Measurements from ENCODE around the gene PGM5. TPM values are rescaled to one million over a fixed set of nuclear protein-coding genes. Genes with fewer than 3 reads are reported as not detected.
"Not testable (repeated sequence)": the region's sequence is repeated elsewhere in the genome, so short reads cannot be mapped to it uniquely, and the experiment has no call there.

The PGM5 gene
- total RNA-seq (2012; rRNA removed) (12.8 and 14.7 TPM in 2 replicates), polyA plus RNA-seq (2012; rRNA removed) (7.4 and 8.3 TPM in 2 replicates), Bru-seq, nascent RNA (percentile 49 among the genes with signal in this experiment), BruChase-seq, experiment 1, labeled RNA remaining after a 6-hour chase (percentile 36 among the genes with signal in this experiment), BruChase-seq, experiment 2, labeled RNA remaining after a 2-hour chase (percentile 38 among the genes with signal in this experiment)
- polyA plus RNA-seq (2012; cell fraction: cytosol; rRNA removed), result 6.7 and 7.3 TPM in 2 replicates
- polyA plus RNA-seq (2012; cell fraction: nucleus; rRNA removed; ENCODE audit: low replicate concordance), result 2.3 and 5.2 TPM in 2 replicates
- long read RNA-seq, partial matches to known transcripts, result 0 of 2 reads
- long read RNA-seq, other reads (novel, unspliced or antisense), result 2 of 2 reads

DNA sequence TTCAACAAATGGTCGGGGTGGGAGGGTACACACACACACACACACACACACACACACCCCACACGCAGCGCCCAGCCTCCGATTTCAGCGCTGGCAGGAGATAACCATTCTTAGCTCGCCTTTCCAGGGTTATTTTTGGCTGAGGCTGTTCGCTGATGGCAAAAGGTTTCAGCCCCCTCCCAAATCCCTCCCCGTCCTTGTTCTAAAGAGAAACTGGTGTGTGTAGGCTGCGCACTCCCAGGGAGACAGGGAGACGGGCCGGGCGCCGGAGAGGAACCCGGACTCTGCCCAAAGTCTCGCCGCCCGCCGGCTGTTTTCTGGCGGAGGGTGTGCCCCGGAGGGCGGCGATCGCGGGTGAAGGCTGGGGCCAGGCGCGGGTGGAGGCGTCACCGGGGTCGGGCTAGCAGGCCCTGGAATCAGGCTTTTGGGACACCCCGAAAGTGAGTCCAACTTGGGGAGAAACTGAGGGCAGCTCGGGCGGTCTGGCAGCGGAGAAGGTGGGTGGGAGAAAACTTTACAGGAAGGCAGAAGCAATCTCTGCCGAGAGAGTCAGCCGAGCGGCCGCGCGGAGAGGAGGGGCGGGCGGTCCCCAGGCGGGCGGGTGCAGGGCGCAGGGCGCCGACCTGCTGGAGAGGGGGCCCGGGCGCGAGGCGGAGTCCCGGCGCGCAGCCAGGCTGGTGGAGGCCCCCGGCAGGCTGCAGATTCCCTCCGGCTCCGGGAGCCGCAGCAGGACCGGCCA, at the start of gene PGM5:
TSS of gene PGM5 (plus strand) at position 232 of the 739 bp plus-strand sequence. CDS start 517 bp downstream, outside the sequence.
- H4K8ac ChIP-seq (ENCODE audit: low read depth in 2 of 2, low read length in 2 of 2); H3K9me1 ChIP-seq (ENCODE audit: insufficient read depth, low read length); POLR2A ChIA-PET (ENCODE audit: unreplicated experiment); H4K91ac ChIP-seq (ENCODE audit: insufficient read depth, low read depth, low read length); H3K36me3 ChIP-seq (ENCODE audit: control insufficient read depth, insufficient read depth, low read length); H2AK9ac ChIP-seq (replicated peaks; ENCODE audit: low read depth, low read length, poor library complexity); H3K23ac ChIP-seq (ENCODE audit: low read depth, low read length); dilution Hi-C loops (cut with HindIII; ENCODE audit: low sequenced_read_pairs, unreplicated experiment); H3K27me3 ChIP-seq (ENCODE audit: control insufficient read depth, insufficient read depth, low read length); H3K4ac ChIP-seq (ENCODE audit: low read depth, low read length); H2AK5ac ChIP-seq (ENCODE audit: low read depth, low read length); H3K14ac ChIP-seq (replicated peaks; ENCODE audit: low read depth, low read length); H3K79me1 ChIP-seq (ENCODE audit: low read depth in 1 of 2, low read length in 2 of 2); H2AFZ ChIP-seq (replicated peaks; ENCODE audit: low read length, poor library complexity); H2BK20ac ChIP-seq (ENCODE audit: low read depth, low read length); H2BK15ac ChIP-seq (ENCODE audit: low read depth, low read length); H4K5ac ChIP-seq (ENCODE audit: low read depth, low read length); H3K56ac ChIP-seq (ENCODE audit: extremely low read depth, insufficient read depth, low read length); H4K20me1 ChIP-seq (ENCODE audit: insufficient read depth, low read length); H3K9me3 ChIP-seq (ENCODE audit: control insufficient read depth, insufficient read depth, low read length); DNase-seq; H2BK120ac ChIP-seq (ENCODE audit: low read depth, low read length); BruUV-seq (replicated peaks); CTCF ChIA-PET; in situ Hi-C loops (cut with MboI; ENCODE audit: low sequenced_read_pairs); H3K4me1 ChIP-seq (ENCODE audit: control insufficient read depth, insufficient read depth, low read length): not testable (repeated sequence)
- H3K18ac ChIP-seq (ENCODE audit: low read depth, low read length), result peak within 1 kb of the TSS; percentile 64; the same call in 1 of the 2 replicates
- peak; percentile 79 for ATAC-seq (ENCODE audit: low read depth)
- intact Hi-C loops (cut with micrococcal nuclease), result loop anchor here (5.0 kb wide), 1 partner anchor 151 kb away; no protein-coding TSS in a partner anchor
- H2BK5ac ChIP-seq (ENCODE audit: low read depth, low read length, poor library complexity, severe bottlenecking), result peak within 1 kb of the TSS; percentile 45
- peak within 1 kb of the TSS; percentile 73 for H3K4me2 ChIP-seq (ENCODE audit: low read depth, low read length)
- peak within 1 kb of the TSS; percentile 66; the same call in 1 of the 2 replicates for H3K9ac ChIP-seq (ENCODE audit: low read depth, low read length)
- 6% methylated on average over 10 of the region's 58 CpGs; no CpG with 5 or more reads in 1 of the 2 experiments for WGBS, 2 experiments (ENCODE audit: extremely low coverage in 2 of 2, insufficient read length in 1 of 2)
- H3K27ac ChIP-seq (ENCODE audit: insufficient read depth, low read length), result peak within 1 kb of the TSS; percentile 46; the same call in 1 of the 2 replicates
- peak within 1 kb of the TSS; percentile 88 for H3K4me3 ChIP-seq (ENCODE audit: insufficient read depth, low read depth, low read length)

DNA sequence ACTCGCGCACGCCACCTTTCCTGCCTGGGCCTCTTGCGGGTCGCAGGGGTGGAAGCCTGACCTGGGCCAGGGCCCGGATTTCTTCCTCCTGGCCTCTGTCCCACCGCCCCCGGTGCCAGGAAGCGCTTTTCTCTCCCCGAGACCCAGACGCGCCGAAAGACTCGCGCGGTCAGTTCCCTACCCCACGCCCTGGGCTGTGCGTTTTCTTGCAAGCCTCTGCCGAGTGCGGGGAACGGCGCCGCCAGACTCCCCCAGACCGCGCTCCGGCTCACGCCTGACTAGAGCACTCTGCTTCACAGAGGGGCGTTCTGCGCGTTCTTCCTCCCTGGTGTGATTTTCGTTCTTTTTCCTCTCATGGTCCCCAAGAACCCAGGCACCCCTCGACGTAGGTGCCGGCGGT, 49.3 kb upstream of the PGM5 start:
- in situ Hi-C loops (cut with MboI; ENCODE audit: low sequenced_read_pairs); dilution Hi-C loops (cut with HindIII; ENCODE audit: low sequenced_read_pairs, unreplicated experiment): not testable (repeated sequence)
- WGBS, 2 experiments (ENCODE audit: extremely low coverage in 2 of 2, insufficient read length in 1 of 2), result no CpG with 5 or more reads among the region's 35 CpGs

More for the DNA sequence above, 49.3 kb upstream of the PGM5 start:
- H2AK9ac ChIP-seq (replicated peaks; ENCODE audit: low read depth, low read length, poor library complexity); H2AK5ac ChIP-seq (ENCODE audit: low read depth, low read length); H3K27ac ChIP-seq (ENCODE audit: insufficient read depth, low read length); H3K4me2 ChIP-seq (ENCODE audit: low read depth, low read length); BruUV-seq (replicated peaks); POLR2A ChIA-PET (ENCODE audit: unreplicated experiment); H2AFZ ChIP-seq (replicated peaks; ENCODE audit: low read length, poor library complexity); H3K4ac ChIP-seq (ENCODE audit: low read depth, low read length); H3K79me1 ChIP-seq (ENCODE audit: low read depth in 1 of 2, low read length in 2 of 2); H3K23ac ChIP-seq (ENCODE audit: low read depth, low read length); H2BK120ac ChIP-seq (ENCODE audit: low read depth, low read length); H3K56ac ChIP-seq (ENCODE audit: extremely low read depth, insufficient read depth, low read length); H2BK20ac ChIP-seq (ENCODE audit: low read depth, low read length); H4K5ac ChIP-seq (ENCODE audit: low read depth, low read length); H4K20me1 ChIP-seq (ENCODE audit: insufficient read depth, low read length); H3K18ac ChIP-seq (ENCODE audit: low read depth, low read length); H3K14ac ChIP-seq (replicated peaks; ENCODE audit: low read depth, low read length); H3K9ac ChIP-seq (ENCODE audit: low read depth, low read length); H4K91ac ChIP-seq (ENCODE audit: insufficient read depth, low read depth, low read length); H3K4me3 ChIP-seq (ENCODE audit: insufficient read depth, low read depth, low read length); DNase-seq; CTCF ChIA-PET; H3K36me3 ChIP-seq (ENCODE audit: control insufficient read depth, insufficient read depth, low read length); H4K8ac ChIP-seq (ENCODE audit: low read depth in 2 of 2, low read length in 2 of 2); intact Hi-C loops (cut with micrococcal nuclease); H3K9me3 ChIP-seq (ENCODE audit: control insufficient read depth, insufficient read depth, low read length); H2BK5ac ChIP-seq (ENCODE audit: low read depth, low read length, poor library complexity, severe bottlenecking); H3K4me1 ChIP-seq (ENCODE audit: control insufficient read depth, insufficient read depth, low read length); H2BK15ac ChIP-seq (ENCODE audit: low read depth, low read length); H3K9me1 ChIP-seq (ENCODE audit: insufficient read depth, low read length); H3K27me3 ChIP-seq (ENCODE audit: control insufficient read depth, insufficient read depth, low read length): not testable (repeated sequence)
- peak; percentile 25 for ATAC-seq (ENCODE audit: low read depth)
